PC-9 (cell line): ENCODE results near the gene STX17. TPM values are rescaled to one million over a fixed set of nuclear protein-coding genes. Genes with fewer than 3 reads are reported as not detected.
A peak's percentile ranks its signal among the peaks of the same experiment; 100 is the strongest.
"Not testable (repeated sequence)": the region's sequence is repeated elsewhere in the genome, so short reads cannot be mapped to it uniquely, and the experiment has no call there.

Experiments
- Bru-seq: library from RNA; stranded (reverse); fragments of 400-500 nt; gene quantifications from one replicate; lab custom pipeline; 2021; lab: Mats Ljungman, UMichigan
- BruChase-seq, 2 experiments: library from RNA; stranded (reverse); fragments of 400-500 nt; gene quantifications; one replicate each; lab custom pipeline; 2021; lab: Mats Ljungman, UMichigan
- BruUV-seq: library from RNA; stranded (reverse); fragments of 400-500 nt; replicated peaks from 2 replicates; lab custom pipeline; 2021; lab: Mats Ljungman, UMichigan
- CTCF ChIA-PET: fragments of 300-600 bp; sonication (Branson Sonifier 250); formaldehyde crosslinking; loops from one replicate; lab custom pipeline; 2022; ENCODE audit warnings: antibody characterized with exemption; lab: Charles Lee
- POLR2A ChIA-PET: fragments of 300-600 bp; sonication (Branson Sonifier 250); formaldehyde crosslinking; loops from one replicate; lab custom pipeline; 2022; ENCODE audit warnings: antibody characterized with exemption; ENCODE audit not compliant: unreplicated experiment; lab: Charles Lee
- DNase-seq, 2 experiments: peaks; one replicate each; pipeline versions ENCODE4 v3.0.0 to v3.0.0-alpha.2; 2015 to 2022; ENCODE audit warnings: mixed read lengths in 1 of 2
- H2AFZ ChIP-seq: fragments of 200-600 bp; sonication (generic); 2 replicates; pipeline ENCODE4 v1.8.1; 2017; ENCODE audit warnings: antibody characterized with exemption
- H3F3A ChIP-seq: fragments of 200-600 bp; sonication (generic); 2 replicates; pipeline ENCODE4 v1.8.1; 2017; ENCODE audit warnings: antibody characterized with exemption, mild to moderate bottlenecking, low read depth; ENCODE audit not compliant: insufficient read depth
- H3K27ac ChIP-seq: fragments of 200-600 bp; sonication (generic); 2 replicates; pipeline ENCODE4 v1.6.1; 2016; ENCODE audit warnings: mixed run types
- H3K27me3 ChIP-seq: fragments of 200-600 bp; sonication (generic); 2 replicates; pipeline ENCODE4 v1.6.1; 2016; ENCODE audit warnings: low read depth, mixed run types; ENCODE audit not compliant: insufficient read depth
- H3K36me3 ChIP-seq: fragments of 200-600 bp; sonication (generic); 2 replicates; pipeline ENCODE4 v1.6.1; 2016; ENCODE audit warnings: low read depth, mixed run types
- H3K4me1 ChIP-seq: fragments of 200-600 bp; sonication (generic); replicated peaks from 2 replicates; pipeline ENCODE4 v1.6.1; 2016; ENCODE audit warnings: mixed run types; ENCODE audit not compliant: insufficient read depth
- H3K4me2 ChIP-seq: fragments of 200-600 bp; sonication (generic); 2 replicates; pipeline ENCODE4 v1.6.1; 2017; ENCODE audit warnings: mixed run types
- H3K4me3 ChIP-seq: fragments of 200-600 bp; sonication (generic); 2 replicates; pipeline ENCODE4 v1.6.1; 2016; ENCODE audit warnings: mixed run types
- H3K79me2 ChIP-seq: fragments of 200-600 bp; sonication (generic); 2 replicates; pipeline ENCODE4 v1.6.1; 2017; ENCODE audit warnings: low read depth, mixed run types
- H3K9me2 ChIP-seq: fragments of 200-600 bp; sonication (generic); 2 replicates; pipeline ENCODE4 v1.8.1; 2017; ENCODE audit warnings: mild to moderate bottlenecking; ENCODE audit not compliant: insufficient read depth
- H3K9me3 ChIP-seq: fragments of 200-600 bp; sonication (generic); 2 replicates; pipeline ENCODE4 v1.8.1; 2016; ENCODE audit warnings: low read depth; ENCODE audit not compliant: insufficient read depth
- H4K20me1 ChIP-seq: fragments of 200-600 bp; sonication (generic); 2 replicates; pipeline ENCODE4 v1.8.1; 2017; ENCODE audit not compliant: insufficient read depth
- CTCF ChIP-seq: fragments of 200-600 bp; sonication (generic); conservative IDR thresholded peaks from 2 replicates; pipeline ENCODE4 v1.6.1; 2017; ENCODE audit warnings: mixed run types, antibody characterized with exemption, mild to moderate bottlenecking, moderate library complexity
- EZH2 ChIP-seq: fragments of 200-600 bp; sonication (generic); IDR thresholded peaks from 2 replicates; pipeline ENCODE4 v1.8.0; 2017; ENCODE audit warnings: antibody characterized with exemption, low read depth
- intact Hi-C: fragments of 100-400 bp; cut with micrococcal nuclease; formaldehyde crosslinking; loops from one replicate; pipeline ENCODE4 v1.10.0; 2022; ENCODE audit not compliant: unreplicated experiment
- long read RNA-seq: library from polyadenylated mRNA; stranded (forward); transcript quantifications from one replicate; pipeline ENCODE4 v2.0.0, GENCODE V29; 2022
- total RNA-seq: library from RNA; stranded (reverse); gene quantifications from 2 replicates; pipeline ENCODE4 v1.2.3, GENCODE V29; 2021

The STX17 gene
- total RNA-seq: 46.3 and 47.8 TPM in 2 replicates
- percentile 85 among the genes with signal in this experiment for Bru-seq, nascent RNA
- BruChase-seq, experiment 1, labeled RNA remaining after a 2-hour chase: percentile 86 among the genes with signal in this experiment
- percentile 79 among the genes with signal in this experiment for BruChase-seq, experiment 2, labeled RNA remaining after a 6-hour chase
- long read RNA-seq, transcript STX17-201 (8 exons, 2,713 nt): major isoform, 9 of 13 reads
- long read RNA-seq, partial matches to known transcripts: 3 of 13 reads
- long read RNA-seq, other reads (novel, unspliced or antisense): 1 of 13 reads

DNA sequence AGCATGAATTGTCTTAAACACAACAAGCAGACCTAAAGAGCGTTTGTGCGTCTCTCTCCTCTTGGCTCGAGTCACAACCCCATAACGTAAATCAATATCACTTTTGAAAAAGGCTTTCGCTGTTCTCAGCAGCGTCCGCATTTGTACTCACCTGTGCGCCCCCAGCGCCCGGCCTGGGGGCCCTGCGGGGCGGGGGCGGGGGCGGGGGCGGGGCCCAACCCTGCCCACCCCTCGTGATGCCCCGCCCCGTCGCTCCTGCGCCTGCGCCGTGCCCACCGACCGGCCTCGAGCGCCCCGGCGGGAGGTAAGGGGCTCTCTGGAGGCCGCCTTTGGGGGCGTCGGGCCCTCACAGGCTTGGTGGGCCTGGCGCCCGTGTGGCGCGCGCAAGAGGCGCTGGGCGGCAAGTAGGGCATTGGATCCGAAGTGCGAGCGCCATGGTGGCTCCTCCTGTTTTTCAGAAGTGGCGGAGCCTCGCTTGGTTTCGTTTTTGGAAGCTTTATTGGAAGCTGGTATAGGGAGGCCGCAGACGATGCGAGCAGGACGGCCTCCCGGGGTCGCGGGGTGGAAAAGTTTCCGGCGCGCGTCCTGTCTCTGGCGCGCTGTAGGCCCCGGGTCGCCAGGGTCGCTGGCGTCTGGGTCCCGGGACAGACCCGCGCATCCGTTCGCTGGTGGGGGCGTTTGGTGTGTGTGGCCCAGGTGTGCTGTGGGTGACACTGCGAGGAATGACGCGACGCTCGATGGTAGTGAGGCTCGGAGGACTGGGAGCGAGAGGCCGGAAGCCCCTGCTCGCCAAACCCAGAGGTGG lies at the start of gene STX17:
TSS of gene STX17 (plus strand) at position 252 of the 805 bp plus-strand sequence. CDS start 8,586 bp downstream, outside the sequence.
- Histone ChIP-seq H3K27ac (peak within 1 kb of the TSS; percentile 86), H3K79me2 (peaks cover 41% of the 10 kb centered on the region), H4K20me1 (0 out of 2 replicates have a peak, but pooled peaks cover 4% of the 10 kb centered on the region), H3K9me3 (no peaks in the 10 kb centered on the region), H3K9me2 (no peaks in the 10 kb centered on the region), H3K27me3 (no peaks in the 10 kb centered on the region), H3K4me3 (peak within 1 kb of the TSS; percentile 87), H3K4me2 (peak within 1 kb of the TSS; percentile 87), H3K36me3 (no peaks in the 10 kb centered on the region), H3F3A (peaks cover 12% of the 10 kb centered on the region), H3K4me1 (peaks cover 16% of the 10 kb centered on the region), H2AFZ (peak within 1 kb of the TSS; percentile 86)
- ChIA-PET CTCF (interaction anchor here (0.7 kb wide), 1 partner anchor 78 kb away, joined by 3 read pairs; no protein-coding TSS in a partner anchor), POLR2A (interaction anchor here (0.6 to 0.7 kb wide), 2 partner anchors 100 to 437 kb away, joined by 3 to 6 read pairs; no protein-coding TSS in a partner anchor)
- TSS peak; percentile 70 for BruUV-seq
- TF ChIP-seq CTCF: no peak
- TF ChIP-seq EZH2: no peak
- DNase-seq: peak; percentile 57 to 83
- intact Hi-C loops: loop anchor here (2.0 to 5.0 kb wide), 2 partner anchors 60 to 191 kb away; partner anchors contain the start of genes ERP44 and INVS

- H3K27ac ChIP-seq, CTCF ChIA-PET, H3K9me3 ChIP-seq, H4K20me1 ChIP-seq, H3K9me2 ChIP-seq, BruUV-seq, H3K4me1 ChIP-seq, H3K27me3 ChIP-seq, H3K4me2 ChIP-seq, H3F3A ChIP-seq, H3K79me2 ChIP-seq, intact Hi-C loops, DNase-seq, H2AFZ ChIP-seq, H3K36me3 ChIP-seq, H3K4me3 ChIP-seq: not testable (repeated sequence)
- POLR2A ChIA-PET: interaction anchor here (0.7 kb wide), 1 partner anchor 19 kb away, joined by 3 read pairs; no protein-coding TSS in a partner anchor
Observed at GRCh38 chr9:99857576-99857975, 48.9 kb upstream of the STX17 start.

DNA sequence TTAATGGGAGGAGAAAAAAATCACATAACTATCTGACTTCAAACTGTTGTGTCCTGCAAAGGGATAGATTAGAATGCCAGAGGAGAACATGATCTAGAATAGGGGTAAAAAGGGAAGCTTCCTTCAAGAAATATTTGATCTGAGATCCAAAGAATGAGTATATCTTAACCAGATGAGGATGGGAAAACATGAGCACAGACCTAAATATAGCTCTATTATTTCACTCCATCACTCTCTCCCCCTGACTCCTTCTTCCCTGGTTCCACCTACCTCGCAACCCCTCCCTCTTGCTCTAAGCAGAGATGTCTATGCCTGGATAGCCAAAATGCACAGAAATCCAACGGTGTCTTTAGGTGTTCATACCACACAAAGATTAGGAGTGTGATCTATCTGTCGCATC lies 48.4 kb upstream of the STX17 start:
- intact Hi-C loops: no loop called here

More for the DNA sequence above, 48.4 kb upstream of the STX17 start:
- DNase-seq: no peak
- H3K9me2 ChIP-seq: peaks cover 3% of the 10 kb centered on the region; the same call in 1 of the 2 replicates
- no peaks in the 10 kb centered on the region for H4K20me1 ChIP-seq
- no peaks in the 10 kb centered on the region for H3K4me1 ChIP-seq
- CTCF ChIA-PET: no interaction called here
- no peaks in the 10 kb centered on the region for H3K9me3 ChIP-seq
- H3K4me3 ChIP-seq: no peak overlapping the region
- no peaks in the 10 kb centered on the region for H3K36me3 ChIP-seq
- no TSS peak for BruUV-seq
- no peak overlapping the region for H3K27ac ChIP-seq
- POLR2A ChIA-PET: interaction anchor here (0.6 to 0.7 kb wide), 2 partner anchors 13 to 19 kb away, joined by 3 to 6 read pairs; no protein-coding TSS in a partner anchor
- no peak overlapping the region for H2AFZ ChIP-seq
- no peaks in the 10 kb centered on the region for H3K27me3 ChIP-seq
- no peak overlapping the region for H3K4me2 ChIP-seq
- no peak for TF ChIP-seq CTCF
- no peak for TF ChIP-seq EZH2
- H3K79me2 ChIP-seq: no peaks in the 10 kb centered on the region
- H3F3A ChIP-seq: no peaks in the 10 kb centered on the region
